GM18873 (cell line): ENCODE data around the gene HTR6.

Experiments
- ATAC-seq: cut with Tn5 transposase; IDR thresholded peaks from one replicate; pipeline ENCODE4 v1.9.1; 2021; ENCODE audit warnings: mild to moderate bottlenecking, moderate library complexity, moderate number of reproducible peaks; ENCODE audit not compliant: unreplicated experiment, low FRiP score

HTR6 gene

GRCh38 chr1:19655718-19656080 lies 9.0 kb upstream of the HTR6 start:
- ATAC-seq, result no peak

GRCh38 chr1:19656134-19656779 lies 8.4 kb upstream of the HTR6 start:
- ATAC-seq, result no peak

GRCh38 chr1:19656780-19657466 lies 7.8 kb upstream of the HTR6 start:
- no peak for ATAC-seq

- ATAC-seq, result no peak
These were observed 7.2 kb upstream of the HTR6 start for GRCh38 chr1:19657511-19657910.

- no peak for ATAC-seq
These were observed 6.5 kb upstream of the HTR6 start for GRCh38 chr1:19658186-19658585.

GRCh38 chr1:19661721-19662228 lies 2.9 kb upstream of the HTR6 start:
- no peak for ATAC-seq

GRCh38 chr1:19662313-19662712 lies 2.4 kb upstream of the HTR6 start:
- no peak for ATAC-seq

- no peak for ATAC-seq
These were observed 466 bp downstream of the HTR6 start for GRCh38 chr1:19665186-19665495.

- no peak for ATAC-seq
These were observed 1.1 kb downstream of the HTR6 start for GRCh38 chr1:19665496-19666465.

- ATAC-seq, result no peak
These were observed 4.2 kb downstream of the HTR6 start for GRCh38 chr1:19668888-19669287.

GRCh38 chr1:19670787-19671186 lies 6.1 kb downstream of the HTR6 start:
- ATAC-seq, result no peak

- no peak for ATAC-seq
These were observed 7.6 kb downstream of the HTR6 start for GRCh38 chr1:19672237-19672636.

- no peak for ATAC-seq
These were observed 11.1 kb downstream of the HTR6 start for GRCh38 chr1:19675797-19676196.

GRCh38 chr1:19676438-19676922 lies 11.8 kb downstream of the HTR6 start:
- no peak for ATAC-seq

- no peak for ATAC-seq
These were observed 13.8 kb downstream of the HTR6 start for GRCh38 chr1:19678493-19678892.

- ATAC-seq, result no peak
These were observed 14.3 kb downstream of the HTR6 start for GRCh38 chr1:19678931-19679453.

GRCh38 chr1:19679691-19680090 lies 15.0 kb downstream of the HTR6 start:
- no peak for ATAC-seq

- no peak for ATAC-seq
These were observed 16.0 kb downstream of the HTR6 start for GRCh38 chr1:19680644-19681043.

GRCh38 chr1:19682257-19682656 lies 17.6 kb downstream of the HTR6 start:
- ATAC-seq, result no peak

GRCh38 chr1:19682901-19683300 lies 18.2 kb downstream of the HTR6 start:
- no peak for ATAC-seq

- ATAC-seq, result no peak
These were observed 18.7 kb downstream of the HTR6 start for GRCh38 chr1:19683351-19683750.
